Mesothelial cell of epicardium (in vitro differentiated cells): ENCODE data around the gene HECW1. TPM values are rescaled to one million over a fixed set of nuclear protein-coding genes. Genes with fewer than 3 reads are reported as not detected.

Source experiments
- DNase-seq, 2 experiments: peaks; one replicate each; pipeline ENCODE4 v3.0.0; 2021; ENCODE audit warnings: low spot score in 2 of 2; ENCODE audit not compliant: unreplicated experiment in 2 of 2
- H3K27ac Mint-ChIP-seq: 2 replicates; pipeline ENCODE4 v1.8.0; 2021; ENCODE audit warnings: mixed read lengths
- H3K27me3 Mint-ChIP-seq: 2 replicates; pipeline ENCODE4 v1.8.0; 2021; ENCODE audit warnings: low read depth, mixed read lengths
- H3K36me3 Mint-ChIP-seq: 2 replicates; pipeline ENCODE4 v1.8.0; 2021; ENCODE audit warnings: mixed read lengths
- H3K4me1 Mint-ChIP-seq: 2 replicates; pipeline ENCODE4 v1.8.0; 2021; ENCODE audit warnings: mixed read lengths
- H3K4me3 Mint-ChIP-seq: 2 replicates; pipeline ENCODE4 v1.8.0; 2021; ENCODE audit warnings: mild to moderate bottlenecking, moderate library complexity, mixed read lengths
- H3K9me3 Mint-ChIP-seq: 2 replicates; pipeline ENCODE4 v1.8.0; 2021; ENCODE audit warnings: mixed read lengths
- total RNA-seq: library from RNA; stranded (reverse); gene quantifications from 3 replicates; pipeline ENCODE4 v1.2.1, GENCODE V29; 2021
- TF ChIP-seq, protein P1 (sequence below): fragments of 200-600 bp; sonication (generic); IDR thresholded peaks from one replicate; pipeline ENCODE4 v1.5.0; 2021; ENCODE audit warnings: antibody characterized with exemption; ENCODE audit not compliant: unreplicated experiment

The HECW1 gene
- total RNA-seq, 1 donor from 2014 or later = 1.4 TPM

DNA sequence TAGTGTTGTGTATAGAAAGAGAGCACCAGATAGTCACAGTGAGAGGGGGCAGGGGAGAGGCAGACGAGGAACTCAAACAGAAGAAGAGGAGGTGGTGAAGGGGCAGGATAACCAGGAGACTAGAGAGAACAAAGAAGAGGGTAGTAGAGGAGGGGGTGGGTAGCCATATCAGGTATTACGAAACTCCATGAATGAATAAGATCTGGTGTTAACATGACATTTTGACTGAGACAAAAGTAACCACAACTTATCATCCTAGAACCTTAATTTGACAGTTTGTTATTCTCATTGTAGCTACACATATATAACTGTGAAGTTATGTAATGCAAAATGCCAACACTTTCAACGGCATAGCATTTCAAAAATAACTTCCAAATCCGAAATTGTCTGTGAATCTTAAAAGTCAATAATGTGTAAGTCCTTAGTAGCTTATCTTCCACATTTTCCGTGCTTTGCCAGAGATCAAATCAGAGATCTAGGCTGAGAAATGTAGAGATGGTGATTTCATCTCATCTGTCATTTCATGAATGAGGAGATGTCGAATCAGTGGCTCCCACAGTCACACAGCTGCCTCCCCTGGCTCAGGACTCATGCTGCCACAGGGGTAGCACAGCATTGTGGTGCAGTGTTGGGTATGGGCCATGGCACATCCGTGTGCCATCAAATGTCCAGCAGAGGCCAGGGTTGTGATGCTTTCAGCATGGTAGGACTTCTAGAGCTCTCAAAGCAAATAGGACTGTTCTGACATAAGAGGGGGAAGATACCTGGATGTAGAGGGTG, 202.1 kb downstream of the HECW1 start:
- Mint-ChIP-seq H3K4me3 (no peak overlapping the region), H3K27me3 (no peaks in the 10 kb centered on the region)

GRCh38 chr7:43317075-43317474, 204.6 kb downstream of the HECW1 start:
- Mint-ChIP-seq H3K36me3 (no peaks in the 10 kb centered on the region), H3K27ac (no peak overlapping the region), H3K9me3 (no peaks in the 10 kb centered on the region), H3K4me3 (no peak overlapping the region), H3K27me3 (no peaks in the 10 kb centered on the region), H3K4me1 (peaks cover 2% of the 10 kb centered on the region)
- no peak for DNase-seq
- TF ChIP-seq, protein P1, sequence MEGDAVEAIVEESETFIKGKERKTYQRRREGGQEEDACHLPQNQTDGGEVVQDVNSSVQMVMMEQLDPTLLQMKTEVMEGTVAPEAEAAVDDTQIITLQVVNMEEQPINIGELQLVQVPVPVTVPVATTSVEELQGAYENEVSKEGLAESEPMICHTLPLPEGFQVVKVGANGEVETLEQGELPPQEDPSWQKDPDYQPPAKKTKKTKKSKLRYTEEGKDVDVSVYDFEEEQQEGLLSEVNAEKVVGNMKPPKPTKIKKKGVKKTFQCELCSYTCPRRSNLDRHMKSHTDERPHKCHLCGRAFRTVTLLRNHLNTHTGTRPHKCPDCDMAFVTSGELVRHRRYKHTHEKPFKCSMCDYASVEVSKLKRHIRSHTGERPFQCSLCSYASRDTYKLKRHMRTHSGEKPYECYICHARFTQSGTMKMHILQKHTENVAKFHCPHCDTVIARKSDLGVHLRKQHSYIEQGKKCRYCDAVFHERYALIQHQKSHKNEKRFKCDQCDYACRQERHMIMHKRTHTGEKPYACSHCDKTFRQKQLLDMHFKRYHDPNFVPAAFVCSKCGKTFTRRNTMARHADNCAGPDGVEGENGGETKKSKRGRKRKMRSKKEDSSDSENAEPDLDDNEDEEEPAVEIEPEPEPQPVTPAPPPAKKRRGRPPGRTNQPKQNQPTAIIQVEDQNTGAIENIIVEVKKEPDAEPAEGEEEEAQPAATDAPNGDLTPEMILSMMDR = no peak

More for the DNA sequence above, 202.1 kb downstream of the HECW1 start:
- DNase-seq = no peak
- Mint-ChIP-seq H3K4me1 (peaks cover 3% of the 10 kb centered on the region), H3K36me3 (no peaks in the 10 kb centered on the region), H3K9me3 (no peaks in the 10 kb centered on the region), H3K27ac (no peak overlapping the region)
- TF ChIP-seq, protein P1 = no peak

DNA sequence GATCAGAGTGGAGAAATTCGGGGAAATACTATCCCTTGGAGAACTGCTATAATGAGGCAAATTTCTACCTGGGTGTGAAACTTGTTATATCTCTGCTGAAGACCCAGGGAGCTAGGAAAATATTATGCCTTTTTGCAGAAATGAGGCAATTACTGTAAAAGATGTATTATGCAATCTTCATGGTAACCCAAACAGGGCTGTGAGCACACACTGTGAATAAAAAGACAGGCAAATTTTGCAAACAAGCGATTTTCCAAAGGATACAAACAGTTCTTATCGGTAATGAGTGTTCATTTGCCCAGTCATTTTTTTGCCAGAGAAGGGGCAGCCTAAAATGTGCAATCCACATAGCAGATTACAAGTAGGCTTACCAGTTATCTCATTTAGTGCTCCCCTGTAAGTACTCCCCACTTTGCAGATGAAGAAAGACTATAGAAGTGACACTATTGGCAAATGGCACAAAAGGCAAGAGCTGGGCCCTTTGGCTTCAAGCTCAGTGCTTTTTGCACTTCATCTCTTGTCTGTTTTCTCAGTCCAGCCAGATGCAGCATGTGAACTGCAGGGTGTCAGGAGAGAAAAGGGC, 205.8 kb downstream of the HECW1 start:
- Mint-ChIP-seq H3K27ac (no peak overlapping the region), H3K4me3 (no peak overlapping the region), H3K36me3 (no peaks in the 10 kb centered on the region), H3K9me3 (no peaks in the 10 kb centered on the region), H3K27me3 (no peaks in the 10 kb centered on the region), H3K4me1 (peaks cover 2% of the 10 kb centered on the region)
- DNase-seq = no peak
- TF ChIP-seq, protein P1 = no peak

GRCh38 chr7:43325595-43325994, 213.1 kb downstream of the HECW1 start:
- H3K4me1 Mint-ChIP-seq = peaks cover 10% of the 10 kb centered on the region
- no peaks in the 10 kb centered on the region for H3K9me3 Mint-ChIP-seq
- H3K4me3 Mint-ChIP-seq = no peak overlapping the region
- no peaks in the 10 kb centered on the region for H3K36me3 Mint-ChIP-seq
- no peaks in the 10 kb centered on the region for H3K27me3 Mint-ChIP-seq
- DNase-seq = no peak
- TF ChIP-seq, protein P1 = no peak
- no peak overlapping the region for H3K27ac Mint-ChIP-seq

DNA sequence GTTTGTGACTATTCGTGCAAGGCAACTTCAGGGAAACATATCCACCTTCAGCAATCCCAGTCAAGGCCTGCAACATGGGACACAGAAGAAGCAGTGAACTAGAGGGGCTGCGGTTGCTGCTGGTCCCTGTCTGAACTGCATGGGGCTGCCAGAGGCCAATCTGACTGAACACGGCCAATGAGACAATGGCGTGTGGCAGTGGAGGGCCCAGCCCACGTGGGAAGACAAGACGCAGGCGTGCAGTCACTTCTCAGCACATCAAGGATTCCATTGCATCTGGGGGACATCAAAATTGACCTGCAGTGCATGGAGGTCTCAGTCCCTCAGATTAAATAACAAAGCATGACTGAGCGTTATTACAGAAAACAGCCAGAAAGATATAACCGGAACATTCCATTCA, 215.9 kb downstream of the HECW1 start:
- TF ChIP-seq, protein P1 = no peak
- Mint-ChIP-seq H3K27me3 (no peaks in the 10 kb centered on the region), H3K4me1 (peaks cover 10% of the 10 kb centered on the region), H3K4me3 (no peak overlapping the region), H3K27ac (no peak overlapping the region), H3K9me3 (no peaks in the 10 kb centered on the region), H3K36me3 (no peaks in the 10 kb centered on the region)
- DNase-seq = no peak
